Measurements from ENCODE around the gene ANO9. TPM values are rescaled to one million over a fixed set of nuclear protein-coding genes. Genes with fewer than 3 reads are reported as not detected.

ANO9 gene
- total RNA-seq, 2 donors from 2014 or later, result 34.3 to 56.5 TPM

- H3K4me1 Mint-ChIP-seq (ENCODE audit: low read depth), result peaks cover 3% of the 10 kb centered on the region
- H3K4me3 Mint-ChIP-seq, result no peak overlapping the region
- H3K27ac Mint-ChIP-seq, result no peak overlapping the region
- ATAC-seq (replicated peaks in 1 of 2), result no peak
- H3K9me3 Mint-ChIP-seq, result no peaks in the 10 kb centered on the region
- H3K36me3 Mint-ChIP-seq (ENCODE audit: insufficient read depth in 2 of 2), result peaks cover 0 to 5% of the 10 kb centered on the region in 2 donors
- H3K27me3 Mint-ChIP-seq (ENCODE audit: low read depth), result no peaks in the 10 kb centered on the region
- no peak for DNase-seq
Measured at GRCh38 chr11:377174-377865, 64.5 kb downstream of the ANO9 start.

- no peak for ATAC-seq (replicated peaks in 1 of 2)
Measured at GRCh38 chr11:376531-377173, 65.2 kb downstream of the ANO9 start.

GRCh38 chr11:375065-376025 is 66.5 kb downstream of the ANO9 start:
- peaks cover 3% of the 10 kb centered on the region for H3K4me1 Mint-ChIP-seq (ENCODE audit: low read depth)
- no peak overlapping the region for H3K4me3 Mint-ChIP-seq
- DNase-seq, result no peak
- no peaks in the 10 kb centered on the region for H3K9me3 Mint-ChIP-seq
- H3K36me3 Mint-ChIP-seq (ENCODE audit: insufficient read depth in 2 of 2), result peaks cover 0 to 5% of the 10 kb centered on the region in 2 donors
- H3K27ac Mint-ChIP-seq, result no peak overlapping the region
- peaks cover 11% of the 10 kb centered on the region for H3K27me3 Mint-ChIP-seq (ENCODE audit: low read depth)
- no peak for ATAC-seq (replicated peaks in 1 of 2)

More at GRCh38 chr11:376531-377173, 65.2 kb downstream of the ANO9 start:
- no peak overlapping the region for H3K27ac Mint-ChIP-seq
- H3K4me1 Mint-ChIP-seq (ENCODE audit: low read depth), result peaks cover 3% of the 10 kb centered on the region
- no peak for DNase-seq
- no peaks in the 10 kb centered on the region for H3K27me3 Mint-ChIP-seq (ENCODE audit: low read depth)
- peaks cover 0 to 5% of the 10 kb centered on the region in 2 donors for H3K36me3 Mint-ChIP-seq (ENCODE audit: insufficient read depth in 2 of 2)
- no peaks in the 10 kb centered on the region for H3K9me3 Mint-ChIP-seq
- no peak overlapping the region for H3K4me3 Mint-ChIP-seq

GRCh38 chr11:373716-374551 is 67.9 kb downstream of the ANO9 start:
- H3K36me3 Mint-ChIP-seq (ENCODE audit: insufficient read depth in 2 of 2), result peaks cover 0 to 5% of the 10 kb centered on the region in 2 donors
- no peak overlapping the region for H3K4me3 Mint-ChIP-seq
- no peak for ATAC-seq (replicated peaks in 1 of 2)
- no peak overlapping the region for H3K27ac Mint-ChIP-seq
- no peaks in the 10 kb centered on the region for H3K9me3 Mint-ChIP-seq
- peaks cover 3% of the 10 kb centered on the region for H3K4me1 Mint-ChIP-seq (ENCODE audit: low read depth)
- peaks cover 15% of the 10 kb centered on the region for H3K27me3 Mint-ChIP-seq (ENCODE audit: low read depth)
- no peak for DNase-seq

GRCh38 chr11:372809-373715 is 68.7 kb downstream of the ANO9 start:
- Mint-ChIP-seq H3K27ac (no peak overlapping the region), H3K4me3 (no peak overlapping the region), H3K9me3 (no peaks in the 10 kb centered on the region), H3K27me3 (ENCODE audit: low read depth) (peaks cover 22% of the 10 kb centered on the region), H3K4me1 (ENCODE audit: low read depth) (peaks cover 9% of the 10 kb centered on the region), H3K36me3 (ENCODE audit: insufficient read depth in 2 of 2) (peaks cover 2 to 7% of the 10 kb centered on the region in 2 donors)
- DNase-seq, result no peak
- no peak for ATAC-seq (replicated peaks in 1 of 2)

- no peak for ATAC-seq (replicated peaks in 1 of 2)
- H3K27ac Mint-ChIP-seq, result no peak overlapping the region
- H3K4me1 Mint-ChIP-seq (ENCODE audit: low read depth), result peaks cover 14% of the 10 kb centered on the region
- no peaks in the 10 kb centered on the region for H3K9me3 Mint-ChIP-seq
- H3K27me3 Mint-ChIP-seq (ENCODE audit: low read depth), result peaks cover 33% of the 10 kb centered on the region
- peaks cover 2 to 7% of the 10 kb centered on the region in 2 donors for H3K36me3 Mint-ChIP-seq (ENCODE audit: insufficient read depth in 2 of 2)
- no peak for DNase-seq
- no peak overlapping the region for H3K4me3 Mint-ChIP-seq
Measured at GRCh38 chr11:371716-372590, 69.9 kb downstream of the ANO9 start.

- DNase-seq, result no peak
- peak overlapping the region; percentile 13 to 21 for H3K4me3 Mint-ChIP-seq
- peaks cover 14% of the 10 kb centered on the region for H3K4me1 Mint-ChIP-seq (ENCODE audit: low read depth)
- H3K27ac Mint-ChIP-seq, result no peak overlapping the region
- no peaks in the 10 kb centered on the region for H3K9me3 Mint-ChIP-seq
- peaks cover 34% of the 10 kb centered on the region for H3K27me3 Mint-ChIP-seq (ENCODE audit: low read depth)
- peaks cover 2 to 7% of the 10 kb centered on the region in 2 donors for H3K36me3 Mint-ChIP-seq (ENCODE audit: insufficient read depth in 2 of 2)
- no peak for ATAC-seq (replicated peaks in 1 of 2)
Measured at GRCh38 chr11:371051-371450, 70.8 kb downstream of the ANO9 start.

GRCh38 chr11:370070-370941 is 71.5 kb downstream of the ANO9 start:
- H3K4me1 Mint-ChIP-seq (ENCODE audit: low read depth), result peaks cover 14% of the 10 kb centered on the region
- ATAC-seq (replicated peaks in 1 of 2) (no peak), DNase-seq (no peak)
- no peak overlapping the region for H3K27ac Mint-ChIP-seq
- H3K36me3 Mint-ChIP-seq (ENCODE audit: insufficient read depth in 2 of 2), result peaks cover 2 to 7% of the 10 kb centered on the region in 2 donors
- peak overlapping the region; percentile 58 to 75 for H3K4me3 Mint-ChIP-seq
- no peaks in the 10 kb centered on the region for H3K9me3 Mint-ChIP-seq
- H3K27me3 Mint-ChIP-seq (ENCODE audit: low read depth), result peaks cover 34% of the 10 kb centered on the region

GRCh38 chr11:369336-370018 is 72.3 kb downstream of the ANO9 start, which contains the start of gene B4GALNT4:
TSS of gene B4GALNT4 (plus strand) at chr11:369499. CDS start at chr11:369804, 305 bp downstream.
- DNase-seq (peak in 1 of 2 donors; percentile 43), ATAC-seq (replicated peaks in 1 of 2) (peak; percentile 56 to 64)
- peak within 1 kb of the TSS; percentile 81 to 83 for H3K4me3 Mint-ChIP-seq
- no peak within 1 kb of the TSS for H3K27ac Mint-ChIP-seq
- H3K27me3 Mint-ChIP-seq (ENCODE audit: low read depth), result peaks cover 34% of the 10 kb centered on the region
- peaks cover 14% of the 10 kb centered on the region for H3K4me1 Mint-ChIP-seq (ENCODE audit: low read depth)
- H3K9me3 Mint-ChIP-seq, result no peaks in the 10 kb centered on the region
- peaks cover 2 to 7% of the 10 kb centered on the region in 2 donors for H3K36me3 Mint-ChIP-seq (ENCODE audit: insufficient read depth in 2 of 2)

All from activated T-cell treated with anti-CD3 and anti-CD28 coated beads, Interleukin-2, amount 50 U/mL, for 72 hours (primary cell).